Central memory CD8-positive, alpha-beta T cell (primary cell): ENCODE data around the gene OPHN1.
"Not testable (repeated sequence)": the region's sequence is repeated elsewhere in the genome, so short reads cannot be mapped to it uniquely, and the experiment has no call there.

Experiments used
- ATAC-seq: fragments of 150-1000 bp; cut with Tn5 transposase; replicated peaks from 2 replicates; pipeline ENCODE4 v1.10.0; 2022; ENCODE audit warnings: mild to moderate bottlenecking, moderate FRiP score, moderate number of reproducible peaks; ENCODE audit not compliant: poor library complexity, severe bottlenecking; ENCODE audit errors: extremely low read depth
- DNase-seq, 2 donors: peaks; one replicate each; pipeline ENCODE4 v3.0.0; 2021; ENCODE audit warnings: low spot score in 2 of 2
- H3K27ac Mint-ChIP-seq: one replicate; pipeline ENCODE4 v1.8.0; 2022; ENCODE audit warnings: low read depth, mild to moderate bottlenecking, moderate library complexity, mixed read lengths
- H3K27me3 Mint-ChIP-seq: one replicate; pipeline ENCODE4 v1.8.0; 2022; ENCODE audit warnings: mixed read lengths
- H3K36me3 Mint-ChIP-seq: one replicate; pipeline ENCODE4 v1.8.0; 2022; ENCODE audit warnings: mild to moderate bottlenecking, moderate library complexity, mixed read lengths; ENCODE audit not compliant: insufficient read depth
- H3K4me1 Mint-ChIP-seq: one replicate; pipeline ENCODE4 v1.8.0; 2022; ENCODE audit warnings: mixed read lengths
- H3K4me3 Mint-ChIP-seq: one replicate; pipeline ENCODE4 v1.8.0; 2022; ENCODE audit warnings: mild to moderate bottlenecking, moderate library complexity, mixed read lengths
- H3K9me3 Mint-ChIP-seq: one replicate; pipeline ENCODE4 v1.8.0; 2022; ENCODE audit warnings: mixed read lengths

OPHN1 gene

DNA sequence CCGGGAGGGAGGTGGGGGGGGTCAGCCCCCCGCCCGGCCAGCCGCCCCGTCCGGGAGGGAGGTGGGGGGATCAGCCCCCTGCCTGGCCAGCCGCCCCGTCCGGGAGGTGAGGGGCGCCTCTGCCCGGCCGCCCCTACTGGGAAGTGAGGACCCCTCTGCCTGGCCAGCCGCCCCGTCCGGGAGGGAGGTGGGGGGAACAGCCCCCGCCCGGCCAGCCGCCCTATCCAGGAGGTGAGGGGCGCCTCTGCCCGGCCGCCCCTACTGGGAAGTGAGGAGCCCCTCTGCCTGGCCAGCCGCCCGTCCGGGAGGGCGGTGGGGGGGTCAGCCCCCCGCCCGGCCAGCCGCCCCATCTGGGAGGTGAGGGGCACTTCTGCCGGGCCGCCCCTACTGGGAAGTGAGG, 106.5 kb downstream of the OPHN1 start:
- not testable (repeated sequence) for H3K4me1 Mint-ChIP-seq, DNase-seq, ATAC-seq, H3K9me3 Mint-ChIP-seq, H3K27ac Mint-ChIP-seq, H3K36me3 Mint-ChIP-seq, H3K4me3 Mint-ChIP-seq, H3K27me3 Mint-ChIP-seq

DNA sequence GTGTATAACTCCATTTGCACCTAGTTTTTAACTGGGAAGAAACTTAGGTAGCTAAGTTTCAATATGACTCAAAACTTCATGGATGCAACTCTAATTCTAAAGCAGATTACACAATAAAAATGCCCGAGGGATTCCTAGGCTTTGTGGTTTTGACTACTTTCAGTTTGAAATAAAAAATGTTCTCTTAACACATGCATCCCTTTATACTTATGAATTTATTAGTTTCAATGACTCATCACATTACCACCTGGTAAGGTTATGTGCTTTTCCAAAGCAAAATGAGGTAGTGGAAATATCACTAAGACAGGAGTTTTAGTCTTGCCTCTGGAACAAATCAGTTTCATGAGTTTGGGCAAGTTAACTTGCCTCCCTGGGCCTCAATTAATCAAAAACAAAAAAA, 125.5 kb downstream of the OPHN1 start:
- ATAC-seq = no peak
- DNase-seq = no peak
- H3K4me1 Mint-ChIP-seq = no peaks in the 10 kb centered on the region

DNA sequence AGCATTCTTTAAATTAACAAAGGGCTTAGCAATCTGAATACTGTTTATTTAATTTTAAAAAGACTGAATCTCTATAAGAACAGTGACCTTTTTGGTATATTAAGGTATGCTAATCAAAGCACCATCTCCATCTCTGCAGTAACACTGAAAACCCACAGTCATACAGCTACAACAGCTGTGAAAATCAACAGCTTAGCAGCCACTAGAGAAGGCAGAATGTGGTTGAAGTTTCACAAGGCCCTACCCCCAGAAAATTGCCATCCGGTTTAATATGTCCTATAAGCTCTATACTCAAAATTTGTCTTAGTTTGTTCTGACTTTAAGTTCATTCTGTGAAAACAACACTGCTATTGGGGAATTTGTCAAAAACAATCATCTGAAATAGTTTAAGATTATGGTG, 128.7 kb downstream of the OPHN1 start:
- Mint-ChIP-seq H3K4me1 (no peaks in the 10 kb centered on the region), H3K4me3 (no peak overlapping the region), H3K9me3 (no peaks in the 10 kb centered on the region), H3K36me3 (no peaks in the 10 kb centered on the region), H3K27me3 (peaks cover 8% of the 10 kb centered on the region), H3K27ac (no peak overlapping the region)
- no peak for DNase-seq
- no peak for ATAC-seq

More for the DNA sequence above, 125.5 kb downstream of the OPHN1 start:
- Mint-ChIP-seq H3K4me3 (no peak overlapping the region), H3K36me3 (no peaks in the 10 kb centered on the region), H3K9me3 (no peaks in the 10 kb centered on the region), H3K27ac (no peak overlapping the region), H3K27me3 (peaks cover 8% of the 10 kb centered on the region)

DNA sequence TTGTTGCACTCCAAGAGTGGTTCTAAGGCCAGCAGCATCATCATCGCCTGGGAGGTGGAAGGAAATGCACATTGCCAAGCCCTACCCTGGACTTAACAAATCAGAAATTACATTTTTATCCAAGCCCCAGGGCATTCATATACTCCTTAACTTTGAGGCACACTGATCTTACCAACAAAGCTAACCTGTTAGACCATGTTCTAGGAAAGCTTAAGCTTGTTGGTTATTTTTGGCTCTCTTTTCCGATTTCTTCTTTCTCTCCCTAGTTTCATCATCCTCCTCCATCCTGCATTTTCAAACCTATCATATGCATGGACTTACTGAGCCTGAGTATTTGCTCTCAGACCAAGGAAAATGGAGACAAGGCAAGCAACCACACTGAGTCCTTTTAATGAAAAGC, 133.4 kb downstream of the OPHN1 start:
- H3K27ac Mint-ChIP-seq = no peak overlapping the region
- no peak for ATAC-seq
- no peak overlapping the region for H3K4me3 Mint-ChIP-seq
- H3K36me3 Mint-ChIP-seq = no peaks in the 10 kb centered on the region
- no peaks in the 10 kb centered on the region for H3K4me1 Mint-ChIP-seq
- no peaks in the 10 kb centered on the region for H3K27me3 Mint-ChIP-seq
- no peak for DNase-seq
- H3K9me3 Mint-ChIP-seq = no peaks in the 10 kb centered on the region

DNA sequence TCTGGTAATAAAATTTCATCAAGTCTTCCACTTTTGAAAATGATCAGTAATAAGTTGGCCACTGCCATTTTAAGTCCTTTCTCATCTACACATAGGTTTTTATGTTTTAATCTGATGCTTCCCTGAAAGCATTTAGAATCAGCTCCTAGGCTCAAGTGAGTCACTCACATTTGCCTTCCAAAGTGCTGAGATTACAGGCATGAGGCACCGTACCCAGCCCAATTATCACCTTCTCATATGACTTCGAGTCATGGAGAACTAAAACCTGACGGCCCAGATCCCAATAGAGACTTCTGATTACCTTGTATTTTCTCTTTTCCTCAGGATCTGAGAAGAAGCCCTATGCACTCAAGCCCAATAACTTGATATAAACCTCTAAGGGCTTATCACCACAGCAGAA, 140.8 kb downstream of the OPHN1 start:
- Mint-ChIP-seq H3K4me3 (no peak overlapping the region), H3K9me3 (no peaks in the 10 kb centered on the region), H3K4me1 (no peaks in the 10 kb centered on the region), H3K27me3 (no peaks in the 10 kb centered on the region), H3K36me3 (no peaks in the 10 kb centered on the region), H3K27ac (no peak overlapping the region)
- no peak for ATAC-seq
- DNase-seq = no peak

DNA sequence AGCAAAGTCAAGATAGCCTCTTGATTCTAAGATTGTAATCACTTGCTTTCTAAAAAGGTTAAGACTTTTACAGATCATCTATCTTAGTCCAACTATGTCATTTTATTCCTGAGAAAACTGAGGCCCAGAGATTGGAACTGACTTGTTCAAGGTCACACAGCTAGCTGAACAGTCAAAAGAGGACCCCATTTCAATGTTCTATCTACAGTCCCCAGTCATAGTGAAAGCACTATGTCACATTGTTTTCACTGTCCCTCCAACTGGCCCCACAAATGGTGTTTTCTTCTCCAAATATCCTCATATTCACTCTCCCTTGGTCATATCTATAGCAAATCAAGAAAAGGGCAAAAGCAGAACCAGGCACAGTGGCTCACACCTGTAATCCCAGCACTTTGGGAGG, 145.2 kb downstream of the OPHN1 start:
- no peak overlapping the region for H3K4me3 Mint-ChIP-seq
- H3K36me3 Mint-ChIP-seq = peaks cover 3% of the 10 kb centered on the region
- H3K27me3 Mint-ChIP-seq = no peaks in the 10 kb centered on the region
- no peak for DNase-seq
- no peaks in the 10 kb centered on the region for H3K9me3 Mint-ChIP-seq
- no peak overlapping the region for H3K27ac Mint-ChIP-seq
- no peak for ATAC-seq
- peaks cover 5% of the 10 kb centered on the region for H3K4me1 Mint-ChIP-seq

DNA sequence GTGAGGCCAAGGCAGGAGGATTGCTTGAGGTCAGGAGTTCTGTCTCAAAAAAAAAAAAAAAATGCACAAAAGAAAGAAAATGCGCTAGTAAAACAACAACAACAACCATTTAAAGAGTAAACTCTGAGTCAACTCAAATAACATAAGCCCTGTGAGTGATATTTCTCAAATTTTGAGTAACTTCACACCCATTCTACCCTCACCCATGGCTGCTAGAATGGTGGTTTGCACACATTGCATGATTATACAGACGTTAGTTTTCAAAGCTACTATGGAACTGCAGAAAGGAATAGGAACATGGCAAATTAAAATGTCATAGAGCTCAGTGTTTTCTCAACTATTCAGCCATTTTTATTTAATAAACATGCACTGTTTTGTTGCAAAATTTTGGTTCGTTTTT, 145.9 kb downstream of the OPHN1 start:
- no peaks in the 10 kb centered on the region for H3K27me3 Mint-ChIP-seq
- H3K4me3 Mint-ChIP-seq = no peak overlapping the region
- no peak overlapping the region for H3K27ac Mint-ChIP-seq
- H3K9me3 Mint-ChIP-seq = no peaks in the 10 kb centered on the region
- no peak for DNase-seq
- H3K4me1 Mint-ChIP-seq = peaks cover 5% of the 10 kb centered on the region
- no peak for ATAC-seq
- H3K36me3 Mint-ChIP-seq = peaks cover 3% of the 10 kb centered on the region

DNA sequence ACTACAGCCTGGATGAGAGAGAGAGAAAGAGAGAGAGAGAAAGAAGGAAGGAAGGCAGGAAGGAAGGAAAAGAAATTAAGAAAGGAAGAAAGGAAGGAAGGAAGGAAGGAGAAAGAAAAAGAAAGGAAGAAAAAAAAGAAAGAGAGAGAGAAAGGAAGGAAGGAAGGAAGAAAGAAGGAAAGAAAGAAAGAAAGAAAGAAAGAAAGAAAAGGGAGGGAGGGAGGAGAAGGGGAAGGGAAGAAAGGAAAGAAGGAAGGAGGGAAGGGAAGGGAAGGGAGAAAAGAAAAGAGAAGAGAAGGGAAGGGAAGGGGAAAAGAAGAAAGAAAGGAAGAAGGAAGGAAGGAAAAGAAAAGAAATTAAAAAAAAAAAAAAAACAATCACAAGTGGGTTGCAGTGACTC, 146.3 kb downstream of the OPHN1 start:
- ATAC-seq (no peak), DNase-seq (no peak)
- peaks cover 3% of the 10 kb centered on the region for H3K36me3 Mint-ChIP-seq
- H3K4me3 Mint-ChIP-seq = no peak overlapping the region
- H3K27me3 Mint-ChIP-seq = no peaks in the 10 kb centered on the region
- H3K4me1 Mint-ChIP-seq = peaks cover 5% of the 10 kb centered on the region
- no peaks in the 10 kb centered on the region for H3K9me3 Mint-ChIP-seq
- no peak overlapping the region for H3K27ac Mint-ChIP-seq

DNA sequence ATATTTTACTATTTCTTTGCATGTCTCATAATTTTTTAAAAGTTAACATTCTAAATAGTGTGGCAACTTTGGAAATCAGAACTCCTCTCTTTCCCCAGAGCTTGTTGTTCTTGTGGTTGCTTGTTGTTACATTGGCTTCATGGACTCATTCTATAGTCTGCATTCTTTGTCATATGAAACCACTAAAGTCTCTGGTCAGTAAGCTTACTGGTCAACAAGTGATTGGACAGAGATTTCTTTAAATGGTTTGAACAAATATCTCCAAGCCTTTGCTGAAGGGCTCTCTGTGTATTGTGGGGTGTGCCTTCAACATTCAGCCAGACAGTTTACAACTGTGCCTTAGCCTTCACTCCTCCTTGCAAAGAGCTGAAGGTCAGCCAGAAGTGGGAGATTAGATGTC, 147.2 kb downstream of the OPHN1 start:
- Mint-ChIP-seq H3K9me3 (no peaks in the 10 kb centered on the region), H3K36me3 (peaks cover 3% of the 10 kb centered on the region), H3K27ac (no peak overlapping the region), H3K4me1 (peaks cover 5% of the 10 kb centered on the region), H3K4me3 (no peak overlapping the region), H3K27me3 (no peaks in the 10 kb centered on the region)
- DNase-seq (no peak), ATAC-seq (no peak)

DNA sequence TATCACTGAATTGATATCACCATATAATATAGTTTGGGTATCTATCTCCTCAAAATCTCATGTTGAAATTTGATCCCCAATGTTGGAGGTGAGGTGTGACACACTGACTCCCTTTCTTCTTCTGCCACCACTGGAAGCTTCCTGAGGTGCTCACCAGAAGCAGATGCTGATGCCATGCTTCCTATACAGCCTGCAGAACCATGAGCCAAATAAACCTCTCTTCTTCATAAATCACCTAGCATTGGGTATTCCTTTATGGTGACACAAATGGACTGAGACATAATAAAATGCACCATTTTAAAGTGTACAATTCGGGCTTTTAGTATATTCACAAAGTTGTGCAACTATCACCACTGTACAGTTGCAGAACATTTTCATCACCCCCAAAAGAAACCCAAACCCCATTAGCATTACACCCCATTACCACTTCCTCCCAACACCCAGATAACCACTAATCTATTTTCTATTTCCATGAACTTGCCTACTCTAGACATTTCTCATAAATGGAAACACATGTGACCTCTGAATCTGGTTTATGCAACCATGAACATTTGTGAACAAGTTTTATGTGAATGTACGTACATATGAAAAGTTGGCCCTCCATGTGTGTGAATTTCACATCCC, 148.9 kb downstream of the OPHN1 start:
- ATAC-seq = no peak
- DNase-seq = no peak
- H3K27me3 Mint-ChIP-seq = peaks cover 7% of the 10 kb centered on the region
- H3K9me3 Mint-ChIP-seq = no peaks in the 10 kb centered on the region
- no peak overlapping the region for H3K27ac Mint-ChIP-seq
- H3K4me1 Mint-ChIP-seq = peaks cover 5% of the 10 kb centered on the region
- peaks cover 3% of the 10 kb centered on the region for H3K36me3 Mint-ChIP-seq
- H3K4me3 Mint-ChIP-seq = no peak overlapping the region

DNA sequence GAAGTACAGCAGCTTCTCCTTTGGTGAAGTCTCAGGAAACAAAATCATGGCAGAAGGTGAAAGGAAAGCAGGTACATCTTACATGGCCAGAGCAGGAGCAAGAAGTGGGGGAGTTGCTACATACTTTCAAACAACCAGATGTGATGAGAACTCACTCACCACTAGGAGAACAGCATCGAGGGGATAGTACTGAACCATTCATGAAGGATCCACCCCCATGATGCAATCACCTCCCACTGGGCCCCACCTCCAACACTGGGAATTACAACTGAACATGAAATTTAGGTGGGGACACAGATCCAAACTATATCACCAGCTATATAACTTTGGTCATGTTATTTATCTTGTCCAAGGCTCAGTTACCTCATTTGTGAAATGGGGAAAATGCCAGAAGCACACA, 159.4 kb downstream of the OPHN1 start:
- H3K27ac Mint-ChIP-seq = no peak overlapping the region
- H3K27me3 Mint-ChIP-seq = no peaks in the 10 kb centered on the region
- no peak for DNase-seq
- ATAC-seq = no peak
- no peaks in the 10 kb centered on the region for H3K36me3 Mint-ChIP-seq
- H3K4me1 Mint-ChIP-seq = no peaks in the 10 kb centered on the region
- H3K4me3 Mint-ChIP-seq = no peak overlapping the region
- no peaks in the 10 kb centered on the region for H3K9me3 Mint-ChIP-seq

DNA sequence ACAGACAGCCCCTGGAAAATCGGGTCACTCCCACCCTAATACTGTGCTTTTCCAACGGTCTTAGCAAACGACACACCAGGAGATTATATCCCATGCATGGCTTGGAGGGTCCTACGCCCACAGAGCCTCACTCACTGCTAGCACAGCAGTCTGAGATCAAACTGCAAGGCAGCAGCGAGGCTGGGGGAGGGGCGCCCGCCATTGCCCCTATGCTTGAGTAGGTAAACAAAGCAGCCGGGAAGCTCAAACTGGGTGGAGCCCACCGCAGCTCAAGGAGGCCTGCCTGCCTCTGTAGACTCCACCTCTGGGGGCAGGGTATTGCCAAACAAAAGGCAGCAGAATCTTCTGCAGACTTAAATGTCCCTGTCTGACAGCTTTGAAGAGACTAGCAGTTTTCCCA, 168.5 kb downstream of the OPHN1 start:
- H3K4me1 Mint-ChIP-seq, ATAC-seq, H3K9me3 Mint-ChIP-seq, H3K36me3 Mint-ChIP-seq, DNase-seq, H3K27ac Mint-ChIP-seq, H3K4me3 Mint-ChIP-seq: not testable (repeated sequence)
- peaks cover 21% of the 10 kb centered on the region for H3K27me3 Mint-ChIP-seq

DNA sequence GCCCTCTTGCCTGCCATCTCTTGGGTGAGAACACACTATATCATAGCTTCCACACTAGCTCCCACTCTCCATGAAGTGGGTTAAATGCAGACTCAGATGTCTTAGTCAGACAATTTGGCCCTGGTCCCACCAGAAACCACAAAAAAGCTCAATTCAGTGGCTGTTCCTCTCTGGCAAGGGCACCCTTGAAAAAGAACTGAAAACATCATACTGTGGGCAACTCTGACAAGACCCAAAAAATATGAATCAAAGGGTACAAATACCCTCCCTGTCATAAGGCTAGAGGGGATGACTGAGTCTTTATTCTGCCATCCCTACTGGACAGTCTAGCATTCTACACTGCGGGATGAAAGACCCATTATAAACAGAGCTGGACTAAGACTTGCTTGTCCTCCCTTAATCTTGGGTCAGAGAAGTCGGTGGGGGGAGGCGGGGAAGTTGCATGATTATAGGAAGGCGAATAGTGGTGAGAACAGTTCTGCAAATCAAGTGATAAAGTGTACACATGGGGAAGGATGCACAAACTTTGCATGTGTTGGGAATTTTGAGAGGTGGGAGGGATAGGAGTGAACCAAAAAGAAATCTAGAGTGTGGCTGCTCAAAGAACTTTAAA, 172.1 kb downstream of the OPHN1 start:
- Mint-ChIP-seq H3K4me3 (no peak overlapping the region), H3K36me3 (no peaks in the 10 kb centered on the region), H3K4me1 (no peaks in the 10 kb centered on the region), H3K27me3 (peaks cover 21% of the 10 kb centered on the region), H3K27ac (no peak overlapping the region), H3K9me3 (no peaks in the 10 kb centered on the region)
- ATAC-seq (no peak), DNase-seq (no peak)
